ENCODE results near the gene ASB11.

ASB11 gene

GRCh38 chrX:15334561-15334960, 19.1 kb upstream of the ASB11 start:
- TF ChIP-seq CTCF (IDR thresholded peaks at IDR 0.05; ENCODE audit: control insufficient read depth, extremely low read depth, insufficient read depth): no peak
- peak overlapping the region; percentile 80 for H3K4me3 ChIP-seq (ENCODE audit: low read depth, low read length)
- peak; percentile 19 for DNase-seq (ENCODE audit: low read depth)

- TF ChIP-seq CTCF (IDR thresholded peaks at IDR 0.05; ENCODE audit: control insufficient read depth, extremely low read depth, insufficient read depth): no peak
- no peak for DNase-seq (ENCODE audit: low read depth)
- no peak overlapping the region for H3K4me3 ChIP-seq (ENCODE audit: low read depth, low read length)
Measured at GRCh38 chrX:15328821-15329220, 13.4 kb upstream of the ASB11 start.

- no peak for TF ChIP-seq CTCF (IDR thresholded peaks at IDR 0.05; ENCODE audit: control insufficient read depth, extremely low read depth, insufficient read depth)
- no peak overlapping the region for H3K4me3 ChIP-seq (ENCODE audit: low read depth, low read length)
- no peak for DNase-seq (ENCODE audit: low read depth)
Measured at GRCh38 chrX:15328131-15328530, 12.7 kb upstream of the ASB11 start.

GRCh38 chrX:15322472-15322871, 7.0 kb upstream of the ASB11 start:
- H3K4me3 ChIP-seq (ENCODE audit: low read depth, low read length): no peak overlapping the region
- no peak for DNase-seq (ENCODE audit: low read depth)
- TF ChIP-seq CTCF (IDR thresholded peaks at IDR 0.05; ENCODE audit: control insufficient read depth, extremely low read depth, insufficient read depth): no peak

GRCh38 chrX:15322072-15322471, 6.6 kb upstream of the ASB11 start:
- TF ChIP-seq CTCF (IDR thresholded peaks at IDR 0.05; ENCODE audit: control insufficient read depth, extremely low read depth, insufficient read depth): no peak
- H3K4me3 ChIP-seq (ENCODE audit: low read depth, low read length): no peak overlapping the region
- no peak for DNase-seq (ENCODE audit: low read depth)

GRCh38 chrX:15321447-15321846, 6.0 kb upstream of the ASB11 start:
- TF ChIP-seq CTCF (IDR thresholded peaks at IDR 0.05; ENCODE audit: control insufficient read depth, extremely low read depth, insufficient read depth): no peak
- no peak for DNase-seq (ENCODE audit: low read depth)
- no peak overlapping the region for H3K4me3 ChIP-seq (ENCODE audit: low read depth, low read length)

GRCh38 chrX:15320297-15320696, 4.9 kb upstream of the ASB11 start:
- no peak overlapping the region for H3K4me3 ChIP-seq (ENCODE audit: low read depth, low read length)
- no peak for DNase-seq (ENCODE audit: low read depth)
- TF ChIP-seq CTCF (IDR thresholded peaks at IDR 0.05; ENCODE audit: control insufficient read depth, extremely low read depth, insufficient read depth): no peak
